MM.1S (cell line): ENCODE data around the gene KRT6C.

Source experiments
- CTCF ChIP-seq: fragments of 300-600 bp; sonication (generic); IDR thresholded peaks from 2 replicates; pipeline ENCODE4 v1.5.1; 2016; ENCODE audit warnings: antibody characterized with exemption, low read length, mixed read lengths
- EZH2 ChIP-seq: fragments of 300-600 bp; sonication (generic); optimal IDR thresholded peaks from 2 replicates; pipeline ENCODE3; 2017; ENCODE audit warnings: low read depth, mild to moderate bottlenecking, antibody characterized with exemption, low read length, mixed read lengths

- TF ChIP-seq CTCF (no peak), EZH2 (no peak)
Measured at GRCh38 chr12:52448228-52448627, 25.4 kb downstream of the KRT6C start.
